ENCODE results near the gene RAMP3.
"Not testable (repeated sequence)": the region's sequence is repeated elsewhere in the genome, so short reads cannot be mapped to it uniquely, and the experiment has no call there.

Gene RAMP3

GRCh38 chr7:45132708-45133320 lies 24.8 kb upstream of the RAMP3 start:
- DNase-seq: no peak

DNA sequence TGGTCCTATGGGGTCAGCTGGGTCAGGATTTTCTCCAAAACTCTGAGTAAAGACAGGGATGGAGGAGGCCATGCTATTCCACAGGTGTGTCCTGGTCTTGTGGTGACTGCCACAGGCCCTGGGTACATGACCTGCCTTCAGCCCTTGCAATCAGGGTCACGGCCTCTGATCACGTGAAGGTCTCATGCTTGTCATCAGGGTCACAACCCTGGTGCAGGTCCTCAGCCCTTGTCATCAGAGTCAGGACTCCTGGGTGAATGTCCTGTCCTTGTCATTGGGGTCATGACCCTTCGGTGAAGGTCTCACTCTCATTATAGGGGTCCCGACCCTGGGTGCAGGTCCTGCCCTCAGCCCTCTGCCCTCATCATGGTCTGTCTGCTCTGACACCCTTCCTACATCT lies 24.2 kb upstream of the RAMP3 start:
- no peak for DNase-seq

GRCh38 chr7:45133877-45134276 lies 23.7 kb upstream of the RAMP3 start:
- no peak for DNase-seq

GRCh38 chr7:45136106-45137060 lies 21.2 kb upstream of the RAMP3 start:
- peak; percentile 72 for DNase-seq

- no peak for DNase-seq
These were observed 18.9 kb upstream of the RAMP3 start for GRCh38 chr7:45138433-45139267.

DNA sequence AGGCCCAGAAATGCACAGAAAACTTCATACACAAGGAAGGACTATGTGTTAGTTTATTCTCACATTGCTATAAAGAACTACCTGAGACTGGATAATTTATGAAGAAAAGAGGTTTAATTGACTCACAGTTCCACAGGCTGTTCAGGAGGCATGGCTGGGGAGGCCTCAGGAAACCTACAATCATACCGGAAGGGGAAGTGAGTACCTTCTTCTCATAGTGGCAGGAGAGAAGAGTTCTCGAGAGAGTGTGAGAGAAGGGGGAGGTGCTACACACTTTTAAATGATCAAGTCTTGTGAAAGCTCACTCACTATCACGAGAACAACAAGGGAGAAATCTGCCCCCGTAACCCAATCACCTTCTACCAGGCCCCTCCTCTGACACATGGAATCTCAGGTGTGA lies 16.8 kb upstream of the RAMP3 start:
- DNase-seq: no peak

DNA sequence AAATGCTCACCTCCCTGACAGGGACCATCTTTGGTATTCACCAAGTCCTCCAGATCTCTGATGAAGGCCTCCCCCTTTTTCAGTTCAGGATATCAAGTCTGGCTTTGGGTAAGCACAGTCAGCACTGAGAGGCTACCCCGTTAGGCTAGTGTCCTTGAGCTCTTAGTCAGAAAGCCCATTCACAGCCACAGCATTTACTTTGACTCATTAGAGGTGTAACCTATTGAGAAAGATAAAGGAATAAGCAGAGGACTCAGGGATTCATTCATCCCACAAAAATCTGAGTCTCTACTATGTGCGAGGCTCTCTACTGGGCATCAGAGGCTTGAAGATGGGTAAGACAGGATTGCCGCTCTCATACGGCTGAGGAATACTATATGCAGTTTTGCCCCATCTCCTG lies 14.0 kb upstream of the RAMP3 start:
- no peak for DNase-seq

- no peak for DNase-seq
These were observed 11.7 kb upstream of the RAMP3 start for GRCh38 chr7:45145881-45146280.

DNA sequence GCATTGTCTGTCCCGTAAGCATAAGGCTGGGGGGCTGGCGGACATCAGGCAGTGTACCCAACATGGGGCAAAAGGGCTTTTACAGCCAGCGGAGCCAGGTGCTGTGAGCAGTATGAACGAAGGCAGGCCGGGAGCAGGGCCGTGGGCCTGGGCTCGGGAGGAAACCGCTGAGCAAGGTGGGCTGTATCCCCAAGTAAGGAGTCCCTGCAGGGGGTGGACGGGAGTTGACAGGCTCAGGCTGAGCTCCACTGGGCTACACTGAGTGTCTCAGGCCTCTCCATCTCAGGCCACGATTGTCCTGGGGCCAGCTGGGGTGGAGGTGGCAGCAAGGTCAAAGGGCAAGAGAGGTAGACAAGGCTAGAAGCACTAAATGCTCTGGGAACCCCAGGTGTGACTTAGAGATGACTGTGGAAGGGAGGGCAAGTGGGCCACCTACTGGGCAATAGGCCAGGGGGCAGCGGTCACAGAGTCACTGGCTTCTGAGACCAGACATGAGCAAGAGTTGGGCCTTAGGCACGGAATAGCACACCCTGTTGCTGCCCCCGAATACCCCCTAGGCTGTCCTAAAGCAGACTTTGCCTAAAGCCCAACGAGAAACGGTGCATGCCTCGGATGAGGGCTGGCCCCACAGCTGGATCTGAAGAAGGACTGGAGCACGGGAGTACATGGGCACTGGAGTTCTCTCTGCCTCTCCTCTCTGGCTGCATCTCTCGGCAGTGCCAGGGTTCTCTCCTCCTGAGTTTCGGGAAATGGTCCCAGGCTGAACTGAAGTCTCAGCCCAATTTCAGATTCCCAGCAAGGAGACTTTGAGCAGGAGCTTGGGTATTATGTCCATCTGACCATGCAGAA lies 10.8 kb upstream of the RAMP3 start:
- no peak for DNase-seq

DNA sequence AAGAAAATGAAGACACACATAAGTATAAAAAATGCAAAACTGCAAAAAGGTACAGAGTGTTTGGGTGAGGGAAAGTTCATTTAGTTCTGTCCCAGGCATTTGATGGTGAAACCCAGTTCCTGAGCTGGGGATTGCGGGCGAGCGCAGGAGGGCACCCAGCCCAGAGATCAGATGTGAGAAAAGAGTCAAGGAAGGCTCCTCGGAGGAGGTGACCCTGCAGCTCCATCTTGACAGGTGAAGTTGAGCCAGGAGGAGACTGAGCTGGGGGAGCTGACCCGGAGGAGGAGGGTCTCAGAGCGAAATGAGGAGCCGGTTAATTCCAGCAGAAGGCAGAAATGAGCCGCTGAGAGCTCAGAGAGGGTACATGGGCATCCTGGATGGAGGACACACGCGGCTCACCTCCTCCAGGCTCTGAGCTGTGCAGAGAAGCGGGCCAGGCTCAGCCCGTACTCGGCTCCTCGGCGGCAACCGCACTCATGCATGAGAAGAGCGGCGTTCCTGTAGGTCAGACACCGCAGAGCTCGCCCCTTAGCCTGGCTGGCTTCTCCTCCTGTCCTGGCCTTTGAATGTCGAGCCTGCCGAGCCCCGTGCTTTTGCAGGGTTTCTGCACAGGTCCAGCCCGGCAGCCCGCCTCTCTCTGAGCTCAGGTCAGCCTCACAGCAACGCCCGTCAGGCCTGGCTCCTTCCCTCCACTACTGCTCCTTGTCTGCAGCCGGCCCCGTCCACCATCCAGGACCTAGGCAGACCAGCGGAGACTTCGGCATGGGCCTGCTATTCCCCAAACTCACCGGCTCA lies 9.5 kb upstream of the RAMP3 start:
- DNase-seq: no peak

- no peak for DNase-seq
These were observed 9.0 kb upstream of the RAMP3 start for GRCh38 chr7:45148653-45148973.

- no peak for DNase-seq
These were observed 8.0 kb upstream of the RAMP3 start for GRCh38 chr7:45149606-45150005.

GRCh38 chr7:45150199-45150598 lies 7.4 kb upstream of the RAMP3 start:
- no peak for DNase-seq

- DNase-seq: no peak
These were observed 6.4 kb upstream of the RAMP3 start for GRCh38 chr7:45151131-45151684.

DNA sequence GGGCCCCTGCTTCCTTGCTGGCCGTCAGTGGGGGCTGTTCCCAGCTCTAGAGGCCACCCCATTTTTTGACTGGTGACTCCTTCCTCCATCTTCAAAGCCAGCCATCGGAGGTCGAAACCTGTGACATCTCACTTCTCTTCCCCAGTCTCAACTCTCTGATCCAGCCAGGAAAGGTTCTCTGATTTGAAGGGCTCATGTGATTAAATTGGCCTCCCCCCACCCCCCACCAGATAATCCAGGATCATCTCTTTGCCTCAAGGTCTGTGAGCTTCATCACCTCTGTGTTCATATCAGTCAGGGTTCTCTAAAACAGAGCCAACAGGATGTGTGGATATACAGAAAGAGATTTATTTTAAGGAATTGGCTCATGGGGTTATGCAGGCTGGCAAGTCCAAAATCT lies 5.6 kb upstream of the RAMP3 start:
- no peak for DNase-seq

DNA sequence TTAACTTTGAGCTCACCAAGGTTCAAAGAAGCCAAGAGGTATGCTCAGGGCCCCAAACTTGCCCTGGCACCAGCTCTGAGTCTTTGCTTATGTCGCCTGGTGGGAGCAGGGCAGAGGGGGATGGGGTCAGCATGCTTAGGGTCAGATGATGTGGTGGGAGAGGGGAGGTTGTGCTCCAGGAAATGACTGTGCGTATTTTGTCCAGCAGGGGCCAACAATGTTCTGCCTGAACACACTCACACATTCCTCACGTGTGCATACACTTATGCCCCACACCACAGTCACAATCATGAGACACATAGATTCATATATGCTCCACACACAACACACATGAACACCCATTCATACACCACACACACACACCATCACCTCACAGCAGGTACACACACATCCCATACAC lies 4.4 kb upstream of the RAMP3 start:
- no peak for DNase-seq

GRCh38 chr7:45153861-45154260 lies 3.7 kb upstream of the RAMP3 start:
- not testable (repeated sequence) for DNase-seq

DNA sequence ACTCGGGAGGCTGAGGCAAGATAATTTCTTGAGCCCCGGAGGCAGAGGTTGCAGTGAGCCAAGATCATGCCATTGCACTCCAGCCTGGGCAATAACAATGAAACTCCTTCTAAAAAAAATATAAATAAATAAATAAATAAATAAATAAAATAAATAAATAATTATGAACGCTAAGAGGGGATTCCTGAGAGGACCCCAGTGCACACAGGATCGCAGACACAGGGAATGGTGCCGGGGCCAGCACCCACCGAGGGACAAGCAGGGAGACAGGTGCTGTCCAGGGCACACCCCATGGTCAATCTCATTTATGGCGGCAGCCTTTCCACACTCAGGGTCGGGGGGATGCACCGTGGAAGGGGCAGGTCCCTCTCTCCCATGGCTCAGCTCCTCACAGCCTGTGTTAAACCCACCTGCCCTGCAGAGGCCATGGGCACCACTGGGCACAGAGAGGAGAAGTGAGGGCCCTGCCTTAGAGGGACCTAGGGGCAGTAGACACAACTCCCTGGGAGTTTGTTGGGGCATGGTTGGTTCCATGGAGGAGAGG lies 2.2 kb upstream of the RAMP3 start:
- DNase-seq: no peak

- no peak for DNase-seq
These were observed 1.6 kb upstream of the RAMP3 start for GRCh38 chr7:45155941-45156340.

DNA sequence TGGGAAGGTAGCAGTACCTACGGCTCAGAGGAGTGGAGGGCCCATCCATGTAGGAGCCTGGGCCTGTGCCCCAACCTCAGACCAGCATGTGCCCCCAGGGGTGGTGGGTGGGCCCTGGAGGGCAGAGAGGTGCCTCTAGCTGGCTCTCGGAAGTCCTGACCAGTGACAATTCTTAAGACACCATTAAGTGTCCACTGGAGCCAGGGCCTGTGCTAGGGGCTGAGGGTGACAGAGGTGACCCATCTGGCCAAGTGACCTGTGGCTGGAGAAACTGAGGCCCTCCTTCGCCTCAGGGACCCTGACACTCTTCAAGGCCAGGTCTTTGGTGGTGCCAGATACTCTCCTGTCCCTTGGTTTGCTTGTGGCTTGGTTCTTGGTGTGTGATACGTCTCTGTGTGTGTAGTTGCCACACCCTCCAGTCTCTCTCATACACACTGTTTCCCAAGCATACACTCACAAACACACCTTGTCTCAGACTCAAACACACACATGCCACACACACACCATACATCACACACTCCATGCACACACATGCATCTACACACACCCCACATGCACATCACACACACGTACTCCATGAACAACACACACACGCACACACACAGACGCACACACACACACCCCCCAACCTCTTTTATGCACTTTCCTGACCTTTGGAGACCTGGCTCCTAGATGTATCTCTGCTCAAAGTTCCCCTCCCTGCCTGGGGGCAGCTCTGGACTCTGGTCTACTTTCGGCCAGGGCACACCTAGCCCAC lies 897 bp upstream of the RAMP3 start:
- no peak for DNase-seq

DNA sequence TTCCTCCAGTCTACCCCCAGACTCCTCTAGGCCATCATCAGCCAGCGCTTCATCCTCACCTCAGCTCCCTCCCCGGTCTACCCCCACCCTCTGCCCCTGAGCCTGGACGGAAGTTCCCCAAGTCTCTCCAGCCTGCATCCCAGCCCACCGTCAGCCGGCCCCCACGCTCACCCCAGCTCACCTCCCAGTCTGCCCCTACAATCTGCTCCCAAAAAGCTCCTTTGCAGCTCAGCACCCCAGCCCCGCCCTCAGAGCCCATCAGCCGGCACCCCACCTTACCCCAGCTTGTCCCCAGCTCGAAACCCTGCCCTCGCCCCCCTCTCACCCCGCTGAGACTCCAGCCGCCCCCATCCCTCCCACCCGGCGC lies 322 bp upstream of the RAMP3 start:
- DNase-seq: no peak

All from stimulated activated CD4-positive, alpha-beta T cell treated with anti-CD3 and anti-CD28 coated beads, Interleukin-15, amount 100 ng/mL, for 24 hours (primary cell).